SK-N-SH (cell line): ENCODE results near the gene CFDP1. TPM values are rescaled to one million over a fixed set of nuclear protein-coding genes. Genes with fewer than 3 reads are reported as not detected.
A peak's percentile ranks its signal among the peaks of the same experiment; 100 is the strongest.

ENCODE experiments used
- CTCF ChIA-PET: fragments of 300-600, 350-600 bp; formaldehyde crosslinking; extraction: SDS; loops from one replicate; lab custom pipeline; 2021; lab: Yijun Ruan, JAX
- POLR2A ChIA-PET: fragments of 350-600 bp; sonication (Branson Sonifier 250); formaldehyde crosslinking; extraction: SDS; loops from one replicate; lab custom pipeline; 2020; ENCODE audit warnings: antibody characterized with exemption, inconsistent platforms; lab: Yijun Ruan, JAX
- DNase-seq: peaks from one replicate; pipeline ENCODE4 v3.0.0; 2012
- H2AFZ ChIP-seq: fragments of 200-600 bp; sonication (generic); 2 replicates; pipeline ENCODE4 v1.8.1; 2016; ENCODE audit warnings: antibody characterized with exemption, mild to moderate bottlenecking, low read depth
- H3F3A ChIP-seq: fragments of 200-600 bp; sonication (generic); replicated peaks from 2 replicates; pipeline ENCODE3; 2016; ENCODE audit warnings: antibody characterized with exemption, mild to moderate bottlenecking; ENCODE audit not compliant: insufficient read depth
- H3K27ac ChIP-seq, 2 experiments: fragments of 200-500 bp in 1 of 2; fragments of 200-600 bp in 1 of 2; sonication (Bioruptor generic) in 1 of 2; sonication (generic), shearing (Covaris generic) in 1 of 2; 2 replicates each; pipeline versions ENCODE4 v1.5.1 to v1.6.1; 2014 to 2016; ENCODE audit warnings: low read depth in 2 of 2, inconsistent platforms in 1 of 2, low read length in 1 of 2, mild to moderate bottlenecking in 1 of 2, mixed read lengths in 1 of 2
- H3K27me3 ChIP-seq: fragments of 200-600 bp; sonication (generic), shearing (Covaris generic); 2 replicates; pipeline ENCODE4 v1.6.1; 2016; ENCODE audit warnings: mixed run types; ENCODE audit not compliant: insufficient read depth
- H3K36me3 ChIP-seq, 2 experiments: fragments of 200-500 bp in 1 of 2; fragments of 200-600 bp in 1 of 2; sonication (Bioruptor generic) in 1 of 2; sonication (generic) in 1 of 2; replicated peaks in 1 of 2; 2 replicates each; pipeline versions ENCODE3 to v1.5.1; 2014 to 2016; ENCODE audit warnings: low read length in 1 of 2, mild to moderate bottlenecking in 1 of 2; ENCODE audit not compliant: insufficient read depth in 2 of 2, control insufficient read depth in 1 of 2
- H3K4me1 ChIP-seq, 2 experiments: fragments of 200-500 bp in 1 of 2; fragments of 200-600 bp in 1 of 2; sonication (Bioruptor generic) in 1 of 2; sonication (generic), shearing (Covaris generic) in 1 of 2; 2 replicates each; pipeline versions ENCODE4 v1.5.1 to v1.6.1; 2014 to 2016; ENCODE audit warnings: low read depth in 1 of 2, low read length in 1 of 2, mixed run types in 1 of 2; ENCODE audit not compliant: insufficient read depth in 2 of 2, control insufficient read depth in 1 of 2
- H3K4me2 ChIP-seq: fragments of 200-600 bp; sonication (generic), shearing (Covaris generic); 2 replicates; pipeline ENCODE4 v1.6.1; 2017; ENCODE audit warnings: mixed run types
- H3K4me3 ChIP-seq, 2 experiments: fragments of 200-500 bp in 1 of 2; fragments of 200-600 bp in 1 of 2; sonication (Bioruptor generic) in 1 of 2; sonication (generic), shearing (Covaris generic) in 1 of 2; 2 replicates each; pipeline versions ENCODE4 v1.5.1 to v1.8.1; 2014 to 2016; ENCODE audit warnings: low read depth in 2 of 2, inconsistent platforms in 1 of 2, low read length in 1 of 2, mild to moderate bottlenecking in 1 of 2, mixed read lengths in 1 of 2, moderate library complexity in 1 of 2
- H3K79me2 ChIP-seq: fragments of 200-600 bp; sonication (generic); 2 replicates; pipeline ENCODE4 v1.8.1; 2017; ENCODE audit warnings: mild to moderate bottlenecking; ENCODE audit not compliant: insufficient read depth
- H3K9ac ChIP-seq: fragments of 200-600 bp; sonication (generic); 2 replicates; pipeline ENCODE4 v1.6.1; 2017; ENCODE audit warnings: mixed run types
- H3K9me2 ChIP-seq: fragments of 200-600 bp; sonication (generic); 2 replicates; pipeline ENCODE4 v1.6.1; 2017; ENCODE audit warnings: mixed run types
- H3K9me3 ChIP-seq: fragments of 200-600 bp; sonication (generic); 2 replicates; pipeline ENCODE4 v1.6.1; 2017; ENCODE audit warnings: mixed run types, mild to moderate bottlenecking, moderate library complexity
- H4K20me1 ChIP-seq: fragments of 200-600 bp; sonication (generic); 2 replicates; pipeline ENCODE4 v1.6.1; 2017; ENCODE audit warnings: mild to moderate bottlenecking, mixed run types; ENCODE audit not compliant: insufficient read depth
- CHD2 ChIP-seq: fragments of 150-350 bp; IDR thresholded peaks from 2 replicates; pipeline ENCODE4 v1.6.1; 2018; ENCODE audit warnings: low read length; ENCODE audit not compliant: partially characterized antibody
- CTCF ChIP-seq: fragments of 200-600 bp; sonication (generic); IDR thresholded peaks from 2 replicates; pipeline ENCODE4 v1.6.1; 2017; ENCODE audit warnings: antibody characterized with exemption, mild to moderate bottlenecking, moderate library complexity
- EP300 ChIP-seq, 2 experiments: IDR thresholded peaks; 2 replicates each; pipeline versions ENCODE4 v1.4.0 to v1.6.1; 2012; ENCODE audit warnings: borderline replicate concordance in 1 of 2, low read depth in 1 of 2, low read length in 1 of 2
- FOSL2 ChIP-seq: IDR thresholded peaks from 2 replicates; pipeline ENCODE4 v1.4.0; 2012; ENCODE audit warnings: low read depth, mild to moderate bottlenecking, moderate library complexity, borderline replicate concordance
- FOXJ3 ChIP-seq: sonication (generic); formaldehyde crosslinking; IDR thresholded peaks from 2 replicates; pipeline ENCODE4 v1.5.1; 2020; ENCODE audit warnings: mild to moderate bottlenecking, missing genetic modification reagents
- GABPA ChIP-seq: IDR thresholded peaks from 2 replicates; pipeline ENCODE4 v1.4.0; 2012; ENCODE audit warnings: low read depth, mild to moderate bottlenecking
- GATA2 ChIP-seq: sonication (generic); formaldehyde crosslinking; IDR thresholded peaks from 2 replicates; pipeline ENCODE4 v1.5.0; 2020; ENCODE audit warnings: mild to moderate bottlenecking, missing genetic modification reagents
- NRF1 ChIP-seq: IDR thresholded peaks from 2 replicates; pipeline ENCODE4 v1.6.1; 2012; ENCODE audit warnings: low read depth, mild to moderate bottlenecking, low read length
- PBX3 ChIP-seq: IDR thresholded peaks from 2 replicates; pipeline ENCODE4; 2012
- POLR2AphosphoS5 ChIP-seq: IDR thresholded peaks from 2 replicates; pipeline ENCODE4 v1.6.1; 2012; ENCODE audit warnings: low read depth, low read length
- RAD21 ChIP-seq: IDR thresholded peaks from 2 replicates; pipeline ENCODE4 v1.6.1; 2012; ENCODE audit warnings: mild to moderate bottlenecking, low read length
- RCOR1 ChIP-seq: fragments of 150-350 bp; IDR thresholded peaks from 2 replicates; pipeline ENCODE4 v1.6.1; 2017; ENCODE audit warnings: antibody characterized with exemption, low read length
- SIN3A ChIP-seq: IDR thresholded peaks from 2 replicates; pipeline ENCODE4 v1.6.1; 2012; ENCODE audit warnings: low read depth, mild to moderate bottlenecking, low read length, moderate library complexity, borderline replicate concordance
- SMC3 ChIP-seq: IDR thresholded peaks from 2 replicates; pipeline ENCODE4 v1.6.1; 2012; ENCODE audit warnings: low read depth, low read length, improper control_type of control experiment
- TAF1 ChIP-seq: IDR thresholded peaks from 2 replicates; pipeline ENCODE4 v1.6.1; 2012; ENCODE audit warnings: low read depth, mild to moderate bottlenecking, low read length, moderate library complexity, borderline replicate concordance
- TCF12 ChIP-seq: IDR thresholded peaks from 2 replicates; pipeline ENCODE4 v1.4.0; 2012
- USF2 ChIP-seq: fragments of 150-350 bp; IDR thresholded peaks from 2 replicates; pipeline ENCODE4 v1.6.1; 2017; ENCODE audit warnings: antibody characterized with exemption, low read length, low read depth, borderline replicate concordance
- ZBTB33 ChIP-seq: IDR thresholded peaks from 2 replicates; pipeline ENCODE4 v1.4.0; 2012; ENCODE audit warnings: low read depth, borderline replicate concordance
- WGBS: methylation state at CpG from one replicate; pipeline ENCODE4 v1.1.6; 2017; ENCODE audit warnings: low lambda C conversion rate; 5-methylcytosine and 5-hydroxymethylcytosine counted together
- polyA plus RNA-seq, 3 experiments: library from polyadenylated mRNA; depleted of rRNA; stranded (reverse); fragments of >200 nt; gene quantifications; 2 replicates each; pipeline ENCODE4 v1.2.3, GENCODE V29; 2012

The CFDP1 gene
- polyA plus RNA-seq, 1 of the 3 experiments (the other 2 are of a cell fraction) = 46.0 TPM

- no peaks in the 10 kb centered on the region for H3K36me3 ChIP-seq
- no peak for DNase-seq
- H3K9ac ChIP-seq = no peak overlapping the region
- H3K27me3 ChIP-seq = no peaks in the 10 kb centered on the region
- ChIA-PET CTCF (interaction anchor here (1.0 to 1.9 kb wide), 3 partner anchors 10 to 127 kb away, joined by 3 to 5 read pairs (median 4); no protein-coding TSS in a partner anchor), POLR2A (interaction anchor here (0.6 kb wide), 1 partner anchor 808 kb away, joined by 3 read pairs; no protein-coding TSS in a partner anchor)
- no peak overlapping the region for H2AFZ ChIP-seq
- H3K9me2 ChIP-seq = no peaks in the 10 kb centered on the region
- no peak overlapping the region for H3K4me3 ChIP-seq
- peaks cover 18% of the 10 kb centered on the region for H3F3A ChIP-seq
- no peaks in the 10 kb centered on the region for H4K20me1 ChIP-seq
- H3K4me1 ChIP-seq = peaks cover 7 to 9% of the 10 kb centered on the region in 2 experiments
- no peaks in the 10 kb centered on the region for H3K9me3 ChIP-seq
- no peak overlapping the region for H3K4me2 ChIP-seq
- TF ChIP-seq NRF1 (no peak), ZBTB33 (no peak), GATA2 (CRISPR knock-in tag) (no peak), SMC3 (no peak), FOSL2 (no peak)
- 86% methylated on average over 5 of the region's 5 CpGs for WGBS
- H3K79me2 ChIP-seq = no peaks in the 10 kb centered on the region; the same call in 1 of the 2 replicates
- H3K27ac ChIP-seq = no peak overlapping the region
Observed at GRCh38 chr16:75326333-75326732, 107.0 kb downstream of the CFDP1 start.

- WGBS = 49% methylated on average over 3 of the region's 3 CpGs
- CTCF ChIA-PET = interaction anchor here (0.8 to 1.6 kb wide), 6 partner anchors 53 to 1393 kb away, joined by 3 to 5 read pairs (median 4); no protein-coding TSS in a partner anchor
Observed at GRCh38 chr16:75323933-75324332, 109.4 kb downstream of the CFDP1 start.

More at GRCh38 chr16:75323933-75324332, 109.4 kb downstream of the CFDP1 start:
- Histone ChIP-seq H3K4me1 (peaks cover 10 to 20% of the 10 kb centered on the region in 2 experiments), H3K9ac (no peak overlapping the region), H4K20me1 (no peaks in the 10 kb centered on the region), H3K9me3 (no peaks in the 10 kb centered on the region), H3K36me3 (no peaks in the 10 kb centered on the region), H3K9me2 (no peaks in the 10 kb centered on the region), H3K27me3 (no peaks in the 10 kb centered on the region), H2AFZ (no peak overlapping the region), H3K4me3 (no peak overlapping the region), H3K4me2 (no peak overlapping the region), H3K79me2 (no peaks in the 10 kb centered on the region; the same call in 1 of the 2 replicates), H3K27ac (peak overlapping the region in 1 of 2 experiments; percentile 100; a peak in 2 of 4 replicates), H3F3A (peaks cover 37% of the 10 kb centered on the region)
- POLR2A ChIA-PET = no interaction called here
- TF ChIP-seq RAD21 (no peak), SMC3 (no peak), TAF1 (no peak), POLR2AphosphoS5 (no peak; the same call in 1 of the 2 replicates), NRF1 (no peak), USF2 (no peak), FOXJ3 (CRISPR knock-in tag) (0 out of 2 replicates have a peak, but pooled peaks have one; percentile 54), CHD2 (peak; percentile 59), GABPA (no peak), PBX3 (no peak), CTCF (no peak), RCOR1 (peak; percentile 96), EP300 (IDR thresholded peaks at IDR 0.05; ENCODE audit: borderline replicate concordance in 1 of 2, low read depth in 1 of 2, low read length in 1 of 2) (peak in 1 of 2 experiments; percentile 79; a peak in 2 of 4 replicates), GATA2 (CRISPR knock-in tag) (peak; percentile 85), SIN3A (no peak), TCF12 (peak; percentile 28)
- peak; percentile 59 for DNase-seq
